Measurements from ENCODE around the gene GALNT15.

DNA sequence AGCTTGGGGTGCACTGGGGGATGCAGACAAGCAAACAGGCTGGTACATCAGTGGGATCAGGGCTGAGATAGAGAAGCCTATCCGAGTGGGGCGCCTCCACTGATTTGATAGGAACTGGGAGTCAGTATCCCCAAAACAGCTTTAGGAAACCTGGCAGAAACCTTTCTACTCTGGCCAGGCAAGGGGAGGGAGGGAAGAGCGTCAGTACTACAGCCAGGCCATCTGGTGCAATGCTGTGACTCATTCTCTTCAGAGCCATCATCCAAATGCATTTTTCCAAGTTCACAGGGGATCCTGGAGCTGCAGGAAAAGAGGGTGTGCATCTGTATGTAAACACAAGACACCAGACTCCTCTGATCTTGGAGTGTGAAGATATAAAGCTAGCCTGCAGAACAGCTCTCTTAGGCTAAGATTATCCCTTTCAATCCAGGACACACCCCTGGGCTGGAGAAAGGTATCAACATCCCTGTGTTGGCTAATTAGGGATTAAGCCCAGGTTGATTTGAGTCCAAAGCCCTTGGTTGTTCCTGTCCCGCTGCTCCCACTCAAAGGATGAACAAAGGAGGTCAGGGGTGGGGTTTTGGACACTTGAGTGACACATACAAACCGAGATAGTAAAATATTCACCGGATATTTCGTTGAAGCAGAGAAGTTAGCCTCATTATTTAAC is 9.3 kb downstream of the GALNT15 start:
- TF ChIP-seq CTCF (IDR thresholded peaks at IDR 0.05) = no peak
- TF ChIP-seq POLR2A (IDR thresholded peaks at IDR 0.05) = no peak
